ENCODE results near the gene FGD5. TPM values are rescaled to one million over a fixed set of nuclear protein-coding genes. Genes with fewer than 3 reads are reported as not detected.

The FGD5 gene
- total RNA-seq, 1 donor from 2014 or later: 0.05 TPM

DNA sequence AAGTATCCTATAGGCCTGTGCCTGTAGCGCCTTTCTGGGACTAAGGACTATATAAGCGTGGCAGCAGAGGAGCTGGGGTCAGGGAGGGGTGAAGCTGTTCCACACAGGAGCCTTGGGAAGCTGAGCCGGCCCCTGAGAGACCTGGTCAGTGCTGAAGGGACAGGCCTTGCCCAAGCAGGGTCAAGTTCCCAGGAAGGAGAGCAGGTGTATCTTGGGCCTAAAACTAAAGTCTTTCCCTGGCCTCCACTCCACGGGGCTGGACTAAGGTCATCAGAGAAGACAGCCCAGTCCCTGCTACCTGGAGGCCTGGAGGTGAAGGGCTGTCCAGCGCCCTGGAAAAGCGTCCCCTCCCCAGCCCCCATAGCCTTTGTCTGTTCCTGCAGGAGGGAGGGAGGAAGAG, 104.7 kb downstream of the FGD5 start:
- intact Hi-C loops (cut with micrococcal nuclease): loop anchor here (5.0 to 10.0 kb wide), 3 partner anchors 121 to 1026 kb away; no protein-coding TSS in a partner anchor

DNA sequence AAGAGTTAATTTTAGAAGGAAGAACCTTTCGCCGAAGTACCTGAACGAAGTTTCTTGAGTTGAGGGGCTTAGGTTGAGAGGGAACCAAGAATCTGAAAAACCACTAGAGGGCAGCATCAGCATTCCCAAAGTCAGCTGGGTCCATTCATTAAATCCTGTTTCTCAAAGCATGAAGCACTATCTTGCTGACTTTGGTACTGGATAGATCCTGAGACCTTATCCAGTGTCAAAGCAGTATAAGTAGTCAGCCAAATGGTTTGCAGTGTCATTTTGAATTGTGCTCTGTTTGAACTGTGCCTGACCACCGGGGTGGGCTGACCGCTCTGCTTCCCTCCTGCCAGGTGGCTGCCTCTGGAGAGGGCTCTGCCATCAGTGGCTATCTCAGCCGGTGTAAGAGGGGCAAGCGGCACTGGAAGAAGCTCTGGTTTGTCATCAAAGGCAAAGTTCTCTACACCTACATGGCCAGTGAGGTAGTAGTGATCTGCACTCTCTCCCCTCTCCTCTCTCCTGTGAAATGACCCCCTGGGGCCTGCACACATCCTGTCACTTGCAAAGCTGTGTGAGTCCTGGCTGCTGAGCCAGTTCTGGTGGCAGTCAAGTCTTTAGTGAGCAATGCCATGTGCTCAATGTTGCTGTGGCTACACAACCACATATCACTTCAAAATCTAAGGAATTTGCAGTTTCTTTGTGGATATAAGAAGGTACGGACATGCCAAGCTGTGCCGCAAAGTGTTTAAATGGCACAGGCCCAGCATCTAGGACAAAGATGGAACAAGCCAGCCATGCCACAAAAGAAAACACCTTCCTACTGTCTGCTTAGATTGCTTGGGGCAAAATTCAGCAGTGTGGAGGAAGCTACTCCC, 107.2 kb downstream of the FGD5 start:
- intact Hi-C loops (cut with micrococcal nuclease): loop anchor here (10.0 kb wide), 1 partner anchor 119 kb away; no protein-coding TSS in a partner anchor

DNA sequence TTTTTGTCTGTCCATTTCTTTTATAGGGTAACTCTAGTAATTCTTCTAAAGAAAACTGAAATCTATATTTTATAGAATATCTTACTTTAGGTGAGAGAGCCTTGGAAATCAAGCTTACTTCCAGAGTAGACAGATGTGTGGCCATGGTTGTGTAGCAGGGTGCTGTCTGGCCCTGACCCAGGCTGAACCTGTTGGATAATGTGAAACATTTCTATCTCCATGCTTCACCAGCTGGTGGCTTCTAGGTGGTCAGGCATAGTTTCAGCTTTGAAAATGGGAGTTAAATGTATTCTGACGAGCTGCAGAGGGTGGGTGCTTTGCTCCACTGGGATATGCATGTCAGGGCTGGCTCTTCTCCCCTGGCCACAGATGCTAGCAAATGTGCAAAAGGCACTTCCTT, 107.8 kb downstream of the FGD5 start:
- intact Hi-C loops (cut with micrococcal nuclease): loop anchor here (10.0 kb wide), 1 partner anchor 118 kb away; no protein-coding TSS in a partner anchor

DNA sequence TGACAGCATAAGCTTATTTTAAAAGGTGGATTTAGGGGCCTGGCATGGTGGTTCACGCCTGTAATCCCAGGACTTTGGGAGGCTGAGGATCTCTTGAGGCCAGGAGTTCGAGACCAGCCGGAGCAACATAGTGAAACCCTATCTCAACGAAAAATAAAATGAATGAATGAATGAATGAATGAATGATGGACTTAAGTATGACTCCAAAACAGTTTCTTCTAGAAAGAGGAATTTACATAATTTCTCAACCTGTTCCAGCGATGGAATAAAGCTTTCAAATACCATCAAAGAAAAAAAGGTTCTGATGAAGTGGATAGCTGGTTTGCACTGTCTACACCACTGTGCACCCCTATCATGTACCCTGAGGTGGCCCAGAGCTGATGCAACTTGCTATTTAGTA, 108.5 kb downstream of the FGD5 start:
- intact Hi-C loops (cut with micrococcal nuclease): loop anchor here (10.0 kb wide), 1 partner anchor 117 kb away; no protein-coding TSS in a partner anchor

DNA sequence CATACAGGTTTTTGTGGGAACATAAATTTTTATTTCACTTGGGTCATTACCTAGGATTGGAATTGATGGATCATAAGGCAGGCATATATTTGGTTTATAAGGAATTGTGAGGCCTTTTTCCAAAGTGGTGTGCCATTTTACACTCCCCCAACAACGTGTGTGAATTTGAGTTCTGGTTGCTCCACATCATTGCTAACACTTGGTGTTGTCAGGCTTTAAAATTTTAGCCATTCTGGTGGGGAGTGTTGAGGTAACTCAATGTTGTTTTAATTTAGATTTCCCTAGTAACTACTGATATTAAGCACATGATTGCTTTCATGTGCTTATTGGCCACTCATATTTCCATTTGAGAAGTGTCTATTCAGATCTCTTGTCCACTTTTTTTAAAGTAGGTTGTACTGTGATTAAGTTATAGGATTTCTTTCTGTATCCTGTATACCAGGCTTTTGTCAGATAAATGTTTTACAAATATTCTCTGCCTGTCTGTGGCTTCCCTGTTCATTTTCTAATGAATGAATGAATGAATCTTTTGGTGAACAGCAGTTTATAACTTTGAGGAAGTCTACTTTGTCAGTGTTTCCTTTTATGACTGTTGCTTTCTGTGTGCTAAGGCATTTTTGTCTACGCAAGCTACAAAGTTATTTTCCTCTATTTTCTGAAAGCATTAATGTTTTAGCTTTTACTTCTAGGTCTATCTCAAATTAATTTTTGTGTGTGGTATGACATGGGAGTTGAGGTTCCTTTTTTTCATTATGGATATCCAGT, 110.7 kb downstream of the FGD5 start:
- intact Hi-C loops (cut with micrococcal nuclease): loop anchor here (10.0 kb wide), 1 partner anchor 115 kb away; no protein-coding TSS in a partner anchor

DNA sequence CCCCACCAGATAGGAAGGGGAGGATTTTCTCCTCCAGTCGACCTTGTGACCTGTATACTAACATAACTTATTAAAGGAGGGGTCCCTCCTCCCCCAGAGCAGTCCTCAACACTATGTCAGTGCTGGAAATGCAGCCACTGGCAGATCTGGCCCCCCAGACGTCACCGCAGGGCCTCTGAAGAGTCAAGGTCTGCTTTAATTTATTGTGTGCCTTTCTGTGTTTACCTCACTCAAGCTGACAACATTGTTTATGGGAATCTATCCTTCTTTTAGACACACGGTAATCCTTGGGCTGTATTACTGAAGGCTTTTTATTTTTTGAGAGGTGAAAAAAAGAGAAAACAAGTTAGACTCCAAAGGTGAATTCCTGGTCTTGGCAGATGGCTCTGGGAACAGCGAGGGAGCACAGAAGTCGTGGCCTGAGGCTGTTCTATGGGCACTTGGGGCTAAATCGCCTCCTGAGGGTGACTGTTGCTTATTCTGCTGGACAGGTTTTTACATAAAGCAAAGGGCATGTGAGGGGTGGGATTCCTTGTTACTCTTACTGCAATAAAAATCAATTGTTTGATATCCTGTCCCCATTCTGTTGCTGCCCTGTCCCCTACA, 115.2 kb downstream of the FGD5 start:
- intact Hi-C loops (cut with micrococcal nuclease): no loop called here

DNA sequence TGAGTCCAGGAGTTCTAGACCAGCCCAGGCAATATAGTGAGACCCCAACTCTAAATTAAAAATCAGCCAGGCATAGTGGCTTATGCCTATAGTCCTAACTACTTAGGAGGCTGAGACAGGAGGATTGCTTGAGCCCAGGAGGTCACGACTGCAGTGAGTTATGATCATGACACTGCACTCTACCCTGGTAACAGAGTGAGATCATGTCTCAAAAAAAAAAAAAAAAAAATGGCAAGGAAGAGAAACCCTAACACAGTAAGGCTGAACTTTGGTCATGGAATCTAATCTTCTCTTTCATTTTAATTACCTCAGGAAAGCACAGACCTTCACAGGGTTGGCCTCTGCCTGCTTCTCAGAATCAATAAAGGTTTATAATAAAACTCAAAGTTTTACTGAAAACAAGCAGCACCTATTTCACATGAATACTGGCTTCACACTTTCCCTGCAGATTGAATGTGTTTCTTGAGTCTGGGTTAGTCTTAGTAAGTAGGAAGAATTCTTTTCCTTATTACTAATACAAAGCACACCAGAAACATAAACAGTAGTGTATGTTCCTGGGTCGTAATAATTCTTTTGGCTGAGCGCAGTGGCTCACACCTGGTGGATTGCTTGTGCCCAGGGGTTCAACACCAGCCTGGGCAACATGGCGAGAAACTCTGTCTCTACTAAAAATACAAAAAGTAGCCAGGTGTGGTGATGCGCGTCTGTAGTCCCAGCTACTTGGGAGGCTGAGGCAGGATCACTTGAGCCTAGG, 117.0 kb downstream of the FGD5 start:
- intact Hi-C loops (cut with micrococcal nuclease): no loop called here

DNA sequence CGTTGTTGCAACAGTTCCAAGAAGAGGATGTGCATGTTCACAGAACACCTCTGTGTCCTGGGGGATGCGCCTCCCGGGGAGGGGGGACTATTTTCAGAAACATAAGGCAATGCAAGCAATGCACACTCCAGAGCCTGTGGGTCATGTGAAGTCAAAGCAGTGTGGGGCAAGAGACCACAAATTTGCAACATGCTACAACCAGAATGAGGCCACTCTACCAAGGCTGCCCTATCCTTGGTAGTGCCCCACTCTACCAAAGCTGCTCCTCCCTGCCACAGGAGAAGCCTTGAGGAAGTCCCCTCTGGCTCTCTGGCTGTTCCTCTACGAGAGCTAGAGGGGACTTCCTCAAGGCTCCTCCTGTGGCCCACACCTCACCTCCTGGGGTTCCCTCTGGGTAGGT, 120.2 kb downstream of the FGD5 start:
- intact Hi-C loops (cut with micrococcal nuclease): no loop called here

DNA sequence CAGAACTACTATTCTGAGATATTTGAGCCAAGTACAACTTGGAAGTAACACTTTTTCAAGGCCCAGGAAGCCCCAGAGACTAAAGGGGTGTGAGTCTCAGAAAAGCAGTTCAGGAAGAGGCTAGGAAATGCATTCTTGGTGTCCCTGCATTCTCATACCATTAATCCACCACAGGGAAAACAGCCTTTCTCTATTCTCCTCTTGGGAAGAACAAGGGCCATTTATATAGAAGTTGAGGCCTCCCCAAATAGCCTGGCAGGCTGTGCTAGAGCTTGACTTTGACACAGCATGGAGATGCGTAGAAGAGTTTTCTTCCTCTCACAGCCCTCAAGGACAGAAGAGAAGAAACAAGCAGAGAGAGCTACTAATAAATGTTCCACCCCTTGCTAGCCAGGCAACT, 123.1 kb downstream of the FGD5 start:
- intact Hi-C loops (cut with micrococcal nuclease): loop anchor here (10.0 kb wide), 1 partner anchor 663 kb away; the partner anchor contains the start of genes BTD and HACL1

DNA sequence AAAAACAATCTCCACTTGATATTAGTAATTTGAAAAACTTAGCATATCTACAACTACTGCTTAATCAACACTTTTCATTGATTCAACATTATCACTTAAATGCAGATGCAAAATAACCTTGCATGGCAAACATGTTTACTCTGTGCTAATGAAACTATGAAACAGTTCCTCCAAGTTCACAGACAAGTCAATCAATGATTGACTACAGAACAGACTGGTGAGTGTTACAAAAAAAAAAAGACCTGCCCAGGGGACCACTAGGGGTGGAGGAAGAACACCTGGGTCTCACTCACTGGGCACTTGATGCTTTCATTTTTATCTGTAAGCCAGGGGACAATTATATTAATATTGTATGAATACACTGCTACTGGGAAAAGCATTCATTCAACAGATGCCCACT, 124.3 kb downstream of the FGD5 start:
- intact Hi-C loops (cut with micrococcal nuclease): loop anchor here (10.0 kb wide), 1 partner anchor 662 kb away; the partner anchor contains the start of genes BTD and HACL1

DNA sequence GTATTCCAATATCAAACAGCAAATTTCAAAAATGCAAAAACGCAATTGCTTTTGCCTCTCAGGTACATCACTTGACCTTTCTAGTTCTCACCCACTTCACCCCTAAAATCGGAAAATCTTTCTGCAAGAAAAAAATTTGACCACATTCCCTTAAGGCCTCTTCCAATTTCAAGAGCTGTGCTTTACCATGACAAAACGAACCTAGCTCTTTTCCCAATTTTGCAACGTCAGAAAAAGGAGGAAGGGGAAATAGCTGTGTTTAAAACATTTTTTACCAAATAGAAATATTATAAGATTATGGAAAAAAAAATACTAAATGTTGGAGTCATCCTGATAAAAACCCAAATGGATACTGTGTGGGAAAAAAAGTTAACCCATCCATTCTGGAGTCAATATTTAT, 127.5 kb downstream of the FGD5 start:
- intact Hi-C loops (cut with micrococcal nuclease): loop anchor here (2.0 to 10.0 kb wide), 5 partner anchors 386 to 819 kb away; partner anchors contain the start of genes BTD, HACL1, SH3BP5 and SLC6A6

DNA sequence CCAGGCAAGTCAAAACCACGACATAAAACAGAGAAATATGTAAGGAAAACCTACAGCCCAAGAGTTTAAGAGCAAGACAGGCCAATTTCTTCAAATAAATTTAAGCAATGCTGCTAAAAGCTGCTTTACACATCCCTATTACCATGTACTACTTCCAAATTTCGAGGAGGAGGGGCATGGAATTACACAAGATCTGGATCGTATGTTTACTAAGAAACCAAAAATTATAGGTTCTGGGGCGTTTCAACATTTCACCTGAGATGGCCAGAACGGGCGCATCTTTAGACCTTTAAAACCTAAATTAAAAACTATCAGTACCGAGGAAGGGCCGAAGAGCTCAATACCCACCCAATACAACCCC, 128.0 kb downstream of the FGD5 start:
- intact Hi-C loops (cut with micrococcal nuclease): loop anchor here (1.0 to 10.0 kb wide), 6 partner anchors 386 to 819 kb away; partner anchors contain the start of genes BTD, HACL1, LSM3 and SH3BP5

DNA sequence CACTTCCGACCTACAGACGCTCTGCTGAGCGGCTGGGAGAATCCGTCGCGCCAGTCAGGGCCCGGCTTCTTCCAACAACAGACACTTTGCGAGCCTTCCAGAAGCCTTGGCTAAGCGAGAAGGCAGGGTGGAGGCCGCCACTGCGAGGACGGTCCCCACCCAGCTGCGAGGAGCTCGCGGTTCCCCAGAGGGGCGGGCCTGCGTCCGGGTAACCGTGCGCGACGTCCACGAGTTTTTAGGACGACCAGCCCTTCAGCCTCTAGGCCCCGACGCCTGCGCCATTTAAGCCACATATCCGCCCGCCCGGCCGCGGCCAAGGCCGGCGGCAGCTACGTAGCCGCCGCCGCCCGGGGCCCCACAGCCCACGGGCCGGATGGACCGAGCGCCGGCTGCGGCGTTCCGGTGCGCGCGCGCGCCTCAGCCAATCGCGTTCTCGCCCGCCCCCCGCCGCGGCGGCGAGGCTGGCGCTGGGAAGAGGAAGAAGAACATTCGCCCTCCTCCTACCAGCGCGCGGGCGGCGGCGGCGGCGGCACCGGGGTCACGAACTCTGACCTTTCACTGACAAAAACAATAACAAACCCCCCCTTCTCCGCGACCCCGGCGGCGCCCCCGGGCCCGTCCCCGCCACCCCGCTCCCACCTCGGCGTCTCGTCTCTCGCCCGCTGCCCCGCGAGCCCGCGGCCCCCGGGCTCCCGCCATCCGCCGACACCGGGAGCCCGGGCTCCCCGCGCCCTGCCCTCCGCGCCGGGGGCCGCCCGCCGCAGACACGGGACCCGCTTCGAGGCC, 128.5 kb downstream of the FGD5 start, which contains the start of gene NR2C2:
Gene NR2C2 (plus strand): TSS at position 484 of the 786 bp plus-strand sequence. CDS start 56,332 bp downstream, outside the sequence.
- intact Hi-C loops (cut with micrococcal nuclease): loop anchor here (1.0 to 10.0 kb wide), 6 partner anchors 385 to 820 kb away; partner anchors contain the start of genes BTD, HACL1, LSM3 and SH3BP5

DNA sequence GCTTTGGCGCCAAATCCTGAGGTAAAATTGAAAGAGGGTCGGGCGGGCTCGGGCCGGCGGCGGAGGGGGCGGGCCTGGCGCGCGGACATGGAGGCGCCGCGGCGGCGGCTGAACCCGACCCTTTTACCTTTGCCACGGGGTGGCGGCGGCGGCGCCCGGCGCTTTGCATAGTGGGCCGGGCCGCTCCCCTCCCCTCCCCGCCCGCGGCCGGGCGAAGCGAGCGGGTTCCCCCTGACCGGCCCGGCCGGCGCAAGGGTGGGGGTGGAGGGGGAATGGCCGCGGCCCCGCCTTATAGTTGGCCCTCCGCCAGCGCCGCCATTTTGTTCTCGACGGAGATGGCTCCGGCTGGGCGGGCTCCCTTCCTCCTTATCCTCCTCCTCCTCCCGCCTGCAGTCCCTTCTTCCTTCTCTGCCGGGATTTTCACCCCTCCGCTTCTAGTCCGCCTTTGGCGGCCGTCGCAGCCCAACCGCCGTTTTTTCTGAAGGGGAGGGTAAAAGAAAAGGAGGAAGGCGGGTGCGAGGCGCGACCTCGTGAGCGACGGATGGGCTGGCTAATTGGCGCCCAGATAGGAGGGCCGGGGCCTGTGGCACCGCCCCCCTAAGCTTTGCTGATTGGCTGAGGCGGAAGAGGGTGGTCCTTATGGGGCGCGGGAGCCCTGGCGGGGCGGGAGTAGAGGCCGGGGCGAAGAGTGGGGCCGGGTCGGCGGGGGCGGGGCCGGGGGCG, 129.3 kb downstream of the FGD5 start:
- intact Hi-C loops (cut with micrococcal nuclease): loop anchor here (1.0 to 10.0 kb wide), 10 partner anchors 117 to 821 kb away; partner anchors contain the start of genes BTD, CAPN7, CCDC174 and HACL1

DNA sequence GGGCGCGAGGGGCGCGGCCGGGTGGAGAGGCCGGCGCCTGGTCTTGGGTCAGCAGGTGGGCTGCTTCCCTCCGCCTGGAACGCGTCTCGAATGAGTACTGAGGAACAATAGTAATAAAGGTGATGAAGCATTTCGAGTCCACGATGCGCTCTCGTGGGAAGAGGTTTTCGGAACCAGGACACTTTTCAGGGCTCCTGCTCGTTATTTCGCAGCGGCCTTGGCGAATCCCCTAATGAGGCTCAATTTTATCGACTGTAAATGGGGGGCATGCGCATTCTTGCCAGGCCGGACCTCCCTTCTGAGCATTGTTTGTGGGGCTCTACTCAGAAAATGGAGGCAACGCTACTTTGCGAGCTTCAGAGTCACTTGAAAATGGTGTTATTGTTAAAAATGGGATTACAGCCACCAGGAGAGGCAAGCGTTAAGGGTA, 129.9 kb downstream of the FGD5 start:
- intact Hi-C loops (cut with micrococcal nuclease): loop anchor here (1.0 to 10.0 kb wide), 8 partner anchors 116 to 821 kb away; partner anchors contain the start of genes BTD, CAPN7, CCDC174 and HACL1

DNA sequence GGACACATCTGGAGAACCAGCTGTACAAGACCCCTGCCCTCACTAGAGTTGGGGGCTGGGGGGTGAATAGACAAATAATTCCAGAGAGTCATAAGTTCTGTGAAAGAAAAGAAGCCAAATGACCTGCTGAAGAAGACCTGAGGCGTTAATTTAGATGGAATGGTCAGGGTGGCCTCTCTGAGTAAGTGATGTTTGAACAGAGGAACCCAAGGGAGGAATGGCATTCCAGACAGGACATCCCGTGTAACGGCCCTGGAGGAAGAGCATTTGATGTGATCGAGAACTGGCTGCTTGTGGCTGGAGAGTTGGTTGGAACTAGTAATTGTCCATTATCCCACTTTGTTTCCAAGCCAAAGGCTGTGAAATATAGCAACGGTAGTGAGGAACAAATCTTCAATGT, 130.4 kb downstream of the FGD5 start:
- intact Hi-C loops (cut with micrococcal nuclease): loop anchor here (2.0 to 10.0 kb wide), 6 partner anchors 116 to 822 kb away; partner anchors contain the start of genes BTD, CAPN7, HACL1 and MRPS25

DNA sequence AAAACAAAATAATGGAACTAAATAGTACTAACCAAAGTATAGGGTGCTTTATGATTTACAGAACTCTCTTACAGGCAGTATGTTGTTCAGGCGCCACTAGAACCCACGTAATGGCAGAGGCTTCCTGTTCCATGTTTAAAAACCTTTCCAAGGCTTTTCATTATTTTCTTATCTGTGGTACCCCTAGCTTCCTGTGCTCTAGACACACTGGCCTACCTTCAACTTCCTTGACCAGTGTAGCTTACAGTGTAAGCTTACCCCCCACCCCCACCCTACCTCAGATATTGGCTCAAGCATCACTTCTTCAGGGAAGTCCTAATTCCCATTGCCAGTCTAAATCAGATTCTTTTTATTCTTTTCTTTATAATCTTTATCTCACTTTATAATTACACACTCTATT, 131.5 kb downstream of the FGD5 start:
- intact Hi-C loops (cut with micrococcal nuclease): no loop called here

DNA sequence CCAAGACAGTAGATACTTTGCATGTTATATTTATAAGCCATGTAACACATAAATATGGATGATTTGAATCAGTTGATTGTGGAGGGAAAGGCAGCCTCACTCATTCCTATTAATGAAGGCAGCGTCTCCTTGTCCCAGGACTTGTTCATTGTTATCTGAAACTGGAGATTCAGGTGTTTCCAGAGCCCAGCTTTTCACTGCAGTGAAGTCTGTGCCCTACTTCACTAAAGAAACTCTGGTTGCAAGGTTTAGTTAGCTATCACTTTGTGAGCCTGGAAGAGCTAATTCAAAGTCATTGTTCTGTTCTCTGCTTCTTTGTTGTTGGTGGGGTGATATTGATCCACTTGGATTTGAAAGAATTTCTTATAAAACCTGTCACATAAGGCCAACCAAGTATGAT, 138.4 kb downstream of the FGD5 start:
- intact Hi-C loops (cut with micrococcal nuclease): no loop called here
